HepG2 (cell line): ENCODE measurements around the gene SECTM1. TPM values are rescaled to one million over a fixed set of nuclear protein-coding genes. Genes with fewer than 3 reads are reported as not detected.
A peak's percentile ranks its signal among the peaks of the same experiment; 100 is the strongest.

Experiments used
- GATAD1 ChIP-seq: IDR thresholded peaks from 2 replicates; pipeline ENCODE4 v1.6.1; 2016; ENCODE audit warnings: missing genetic modification reagents, missing compliant biosample characterization
- GLI4 ChIP-seq: sonication (generic); formaldehyde crosslinking; IDR thresholded peaks from 2 replicates; pipeline ENCODE4 v1.5.1; 2020; ENCODE audit warnings: missing genetic modification reagents, mild to moderate bottlenecking, moderate library complexity, borderline replicate concordance
- HNF4A ChIP-seq: sonication (generic); formaldehyde crosslinking; IDR thresholded peaks from 2 replicates; pipeline ENCODE4 v1.4.0; 2020; ENCODE audit warnings: missing genetic modification reagents
- SMAD3 ChIP-seq: sonication (generic); formaldehyde crosslinking; IDR thresholded peaks from 2 replicates; pipeline ENCODE4 v1.4.0; 2020; ENCODE audit warnings: missing genetic modification reagents
- STAG1 ChIP-seq: sonication (generic); formaldehyde crosslinking; IDR thresholded peaks from 2 replicates; pipeline ENCODE4 v1.4.0; 2020; ENCODE audit warnings: missing genetic modification reagents
- U2AF1 ChIP-seq: fragments of 200-400 bp; formaldehyde crosslinking; optimal IDR thresholded peaks from 2 replicates; pipeline ENCODE3; 2017; ENCODE audit warnings: mild to moderate bottlenecking, low read depth, low read length
- ZNF337 ChIP-seq: sonication (generic); formaldehyde crosslinking; IDR thresholded peaks from 2 replicates; pipeline ENCODE4 v1.5.1; 2020; ENCODE audit warnings: missing genetic modification reagents, low read depth, mild to moderate bottlenecking, borderline replicate concordance
- polyA plus RNA-seq, 8 experiments: library from polyadenylated mRNA; depleted of rRNA in 3 of 8; stranded (reverse) in 7 of 8; unstranded in 1 of 8; fragments of >200 nt; fragmentation: Illumina TruSeq in 4 of 8; extraction: Trizol in 4 of 8; gene quantifications; 2 replicates each; pipeline versions ENCODE4 v1.2.1 to v1.2.3, GENCODE V29; 2011 to 2016; ENCODE audit warnings: low read depth in 4 of 8, missing spikeins in 1 of 8, mixed read lengths in 1 of 8; ENCODE audit not compliant: insufficient read depth in 1 of 8
- total RNA-seq, 5 experiments: library from RNA; depleted of rRNA; stranded (reverse); fragments of >200 nt; fragmentation: Illumina TruSeq; extraction: Trizol; gene quantifications; 2 replicates each; pipeline ENCODE4 v1.2.3, GENCODE V29; 2016; ENCODE audit warnings: low read depth in 1 of 5
- TF ChIP-seq, protein P1 (sequence below): sonication (generic); formaldehyde crosslinking; IDR thresholded peaks from one replicate; pipeline ENCODE4 v1.5.1; 2020; ENCODE audit warnings: mild to moderate bottlenecking, missing genetic modification reagents; ENCODE audit errors: not compliant biosample characterization
- TF ChIP-seq, protein P2 (sequence below): fragments of 450-650 bp; IDR thresholded peaks from 2 replicates; pipeline ENCODE4 v1.6.1; 2016
- TF ChIP-seq, protein P3 (sequence below), 2 experiments: IDR thresholded peaks; 2 replicates each; pipeline ENCODE4 v1.6.1; 2011 to 2012; ENCODE audit warnings: low read length in 2 of 2, borderline replicate concordance in 1 of 2, low read depth in 1 of 2, mild to moderate bottlenecking in 1 of 2, moderate library complexity in 1 of 2
- TF ChIP-seq, protein P4 (sequence below): sonication (generic); formaldehyde crosslinking; IDR thresholded peaks from 2 replicates; pipeline ENCODE4 v1.9.0; 2021; ENCODE audit warnings: missing genetic modification reagents, borderline replicate concordance

SECTM1 gene
- total and polyA plus RNA-seq, 2 of the 13 experiments (the other 11 are each of a cell fraction or from before 2014, with no cell fraction given) = 3.5 to 5.3 TPM

DNA sequence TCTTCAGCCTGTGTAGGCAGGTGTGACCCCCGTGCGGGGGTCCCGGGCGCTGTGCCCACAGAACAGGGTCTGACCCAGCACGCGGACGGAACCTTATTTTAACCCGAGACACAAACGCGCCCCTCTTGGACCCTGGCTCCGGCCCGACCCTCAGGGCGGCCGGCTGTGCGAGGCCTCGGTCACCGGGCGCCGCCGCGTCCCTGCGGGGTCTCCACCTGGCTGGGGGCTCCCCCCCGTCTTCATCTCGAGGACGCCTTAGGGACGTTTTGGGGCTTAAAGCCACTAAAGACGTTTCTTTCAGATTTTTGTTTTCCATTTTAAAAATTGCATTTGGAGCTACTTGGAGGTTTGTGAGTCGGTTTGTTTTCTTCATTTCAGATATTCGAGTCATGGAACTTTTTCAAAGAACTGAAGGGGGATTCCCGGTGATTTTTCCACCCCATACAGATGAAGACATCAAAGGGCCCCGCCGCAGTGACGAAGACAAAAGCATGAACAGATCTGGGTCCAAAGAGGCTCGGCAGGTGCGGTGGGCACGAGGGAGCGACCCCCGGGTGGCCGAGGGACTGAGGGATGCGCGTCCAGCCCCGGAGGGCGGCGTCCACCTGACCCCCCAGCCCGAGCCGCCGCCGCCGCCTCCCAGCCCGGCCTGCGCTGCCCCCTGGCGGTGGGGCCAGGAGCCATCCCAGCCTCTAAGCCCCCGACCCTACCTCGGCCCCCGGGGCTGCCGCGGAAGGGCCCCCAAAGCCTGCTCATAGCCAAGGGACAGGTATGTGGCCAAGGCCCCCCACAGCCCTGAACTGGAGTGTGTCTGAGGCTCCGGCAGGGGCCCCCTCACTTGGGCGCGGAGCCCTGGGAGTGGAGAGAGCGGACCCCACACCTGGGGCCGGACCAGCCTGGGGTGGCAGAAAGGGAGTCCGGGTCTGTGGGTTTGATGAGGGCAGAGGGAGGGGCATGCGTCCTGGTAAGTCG lies 12.3 kb downstream of the SECTM1 start (continued):
- TF ChIP-seq, protein P1, sequence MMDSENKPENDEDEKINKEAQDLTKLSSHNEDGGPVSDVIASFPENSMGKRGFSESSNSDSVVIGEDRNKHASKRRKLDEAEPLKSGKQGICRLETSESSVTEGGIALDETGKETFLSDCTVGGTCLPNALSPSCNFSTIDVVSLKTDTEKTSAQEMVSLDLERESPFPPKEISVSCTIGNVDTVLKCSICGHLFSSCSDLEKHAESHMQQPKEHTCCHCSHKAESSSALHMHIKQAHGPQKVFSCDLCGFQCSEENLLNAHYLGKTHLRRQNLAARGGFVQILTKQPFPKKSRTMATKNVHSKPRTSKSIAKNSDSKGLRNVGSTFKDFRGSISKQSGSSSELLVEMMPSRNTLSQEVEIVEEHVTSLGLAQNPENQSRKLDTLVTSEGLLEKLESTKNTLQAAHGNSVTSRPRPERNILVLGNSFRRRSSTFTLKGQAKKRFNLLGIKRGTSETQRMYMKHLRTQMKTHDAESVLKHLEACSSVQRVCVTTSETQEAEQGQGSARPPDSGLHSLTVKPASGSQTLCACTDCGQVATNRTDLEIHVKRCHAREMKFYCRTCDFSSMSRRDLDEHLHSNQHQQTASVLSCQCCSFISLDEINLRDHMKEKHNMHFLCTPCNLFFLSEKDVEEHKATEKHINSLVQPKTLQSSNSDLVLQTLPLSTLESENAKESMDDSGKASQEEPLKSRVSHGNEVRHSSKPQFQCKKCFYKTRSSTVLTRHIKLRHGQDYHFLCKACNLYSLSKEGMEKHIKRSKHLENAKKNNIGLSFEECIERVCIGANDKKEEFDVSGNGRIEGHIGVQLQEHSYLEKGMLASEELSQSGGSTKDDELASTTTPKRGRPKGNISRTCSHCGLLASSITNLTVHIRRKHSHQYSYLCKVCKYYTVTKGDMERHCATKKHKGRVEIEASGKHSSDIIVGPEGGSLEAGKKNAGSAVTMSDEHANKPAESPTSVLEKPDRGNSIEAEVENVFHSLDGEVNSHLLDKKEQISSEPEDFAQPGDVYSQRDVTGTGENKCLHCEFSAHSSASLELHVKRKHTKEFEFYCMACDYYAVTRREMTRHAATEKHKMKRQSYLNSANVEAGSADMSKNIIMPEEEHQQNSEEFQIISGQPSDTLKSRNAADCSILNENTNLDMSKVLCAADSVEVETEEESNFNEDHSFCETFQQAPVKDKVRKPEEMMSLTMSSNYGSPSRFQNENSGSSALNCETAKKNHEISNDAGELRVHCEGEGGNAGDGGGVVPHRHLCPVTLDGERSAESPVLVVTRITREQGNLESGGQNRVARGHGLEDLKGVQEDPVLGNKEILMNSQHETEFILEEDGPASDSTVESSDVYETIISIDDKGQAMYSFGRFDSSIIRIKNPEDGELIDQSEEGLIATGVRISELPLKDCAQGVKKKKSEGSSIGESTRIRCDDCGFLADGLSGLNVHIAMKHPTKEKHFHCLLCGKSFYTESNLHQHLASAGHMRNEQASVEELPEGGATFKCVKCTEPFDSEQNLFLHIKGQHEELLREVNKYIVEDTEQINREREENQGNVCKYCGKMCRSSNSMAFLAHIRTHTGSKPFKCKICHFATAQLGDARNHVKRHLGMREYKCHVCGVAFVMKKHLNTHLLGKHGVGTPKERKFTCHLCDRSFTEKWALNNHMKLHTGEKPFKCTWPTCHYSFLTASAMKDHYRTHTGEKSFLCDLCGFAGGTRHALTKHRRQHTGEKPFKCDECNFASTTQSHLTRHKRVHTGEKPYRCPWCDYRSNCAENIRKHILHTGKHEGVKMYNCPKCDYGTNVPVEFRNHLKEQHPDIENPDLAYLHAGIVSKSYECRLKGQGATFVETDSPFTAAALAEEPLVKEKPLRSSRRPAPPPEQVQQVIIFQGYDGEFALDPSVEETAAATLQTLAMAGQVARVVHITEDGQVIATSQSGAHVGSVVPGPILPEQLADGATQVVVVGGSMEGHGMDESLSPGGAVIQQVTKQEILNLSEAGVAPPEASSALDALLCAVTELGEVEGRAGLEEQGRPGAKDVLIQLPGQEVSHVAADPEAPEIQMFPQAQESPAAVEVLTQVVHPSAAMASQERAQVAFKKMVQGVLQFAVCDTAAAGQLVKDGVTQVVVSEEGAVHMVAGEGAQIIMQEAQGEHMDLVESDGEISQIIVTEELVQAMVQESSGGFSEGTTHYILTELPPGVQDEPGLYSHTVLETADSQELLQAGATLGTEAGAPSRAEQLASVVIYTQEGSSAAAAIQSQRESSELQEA (CRISPR knock-in tag) = no peak
- no peak for TF ChIP-seq SMAD3 (CRISPR knock-in tag)
- no peak for TF ChIP-seq GLI4 (CRISPR knock-in tag)
- TF ChIP-seq, protein P2, sequence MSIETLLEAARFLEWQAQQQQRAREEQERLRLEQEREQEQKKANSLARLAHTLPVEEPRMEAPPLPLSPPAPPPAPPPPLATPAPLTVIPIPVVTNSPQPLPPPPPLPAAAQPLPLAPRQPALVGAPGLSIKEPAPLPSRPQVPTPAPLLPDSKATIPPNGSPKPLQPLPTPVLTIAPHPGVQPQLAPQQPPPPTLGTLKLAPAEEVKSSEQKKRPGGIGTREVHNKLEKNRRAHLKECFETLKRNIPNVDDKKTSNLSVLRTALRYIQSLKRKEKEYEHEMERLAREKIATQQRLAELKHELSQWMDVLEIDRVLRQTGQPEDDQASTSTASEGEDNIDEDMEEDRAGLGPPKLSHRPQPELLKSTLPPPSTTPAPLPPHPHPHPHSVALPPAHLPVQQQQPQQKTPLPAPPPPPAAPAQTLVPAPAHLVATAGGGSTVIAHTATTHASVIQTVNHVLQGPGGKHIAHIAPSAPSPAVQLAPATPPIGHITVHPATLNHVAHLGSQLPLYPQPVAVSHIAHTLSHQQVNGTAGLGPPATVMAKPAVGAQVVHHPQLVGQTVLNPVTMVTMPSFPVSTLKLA = no peak
- TF ChIP-seq, protein P3, sequence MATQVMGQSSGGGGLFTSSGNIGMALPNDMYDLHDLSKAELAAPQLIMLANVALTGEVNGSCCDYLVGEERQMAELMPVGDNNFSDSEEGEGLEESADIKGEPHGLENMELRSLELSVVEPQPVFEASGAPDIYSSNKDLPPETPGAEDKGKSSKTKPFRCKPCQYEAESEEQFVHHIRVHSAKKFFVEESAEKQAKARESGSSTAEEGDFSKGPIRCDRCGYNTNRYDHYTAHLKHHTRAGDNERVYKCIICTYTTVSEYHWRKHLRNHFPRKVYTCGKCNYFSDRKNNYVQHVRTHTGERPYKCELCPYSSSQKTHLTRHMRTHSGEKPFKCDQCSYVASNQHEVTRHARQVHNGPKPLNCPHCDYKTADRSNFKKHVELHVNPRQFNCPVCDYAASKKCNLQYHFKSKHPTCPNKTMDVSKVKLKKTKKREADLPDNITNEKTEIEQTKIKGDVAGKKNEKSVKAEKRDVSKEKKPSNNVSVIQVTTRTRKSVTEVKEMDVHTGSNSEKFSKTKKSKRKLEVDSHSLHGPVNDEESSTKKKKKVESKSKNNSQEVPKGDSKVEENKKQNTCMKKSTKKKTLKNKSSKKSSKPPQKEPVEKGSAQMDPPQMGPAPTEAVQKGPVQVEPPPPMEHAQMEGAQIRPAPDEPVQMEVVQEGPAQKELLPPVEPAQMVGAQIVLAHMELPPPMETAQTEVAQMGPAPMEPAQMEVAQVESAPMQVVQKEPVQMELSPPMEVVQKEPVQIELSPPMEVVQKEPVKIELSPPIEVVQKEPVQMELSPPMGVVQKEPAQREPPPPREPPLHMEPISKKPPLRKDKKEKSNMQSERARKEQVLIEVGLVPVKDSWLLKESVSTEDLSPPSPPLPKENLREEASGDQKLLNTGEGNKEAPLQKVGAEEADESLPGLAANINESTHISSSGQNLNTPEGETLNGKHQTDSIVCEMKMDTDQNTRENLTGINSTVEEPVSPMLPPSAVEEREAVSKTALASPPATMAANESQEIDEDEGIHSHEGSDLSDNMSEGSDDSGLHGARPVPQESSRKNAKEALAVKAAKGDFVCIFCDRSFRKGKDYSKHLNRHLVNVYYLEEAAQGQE (IDR thresholded peaks at IDR 0.05; ENCODE audit: borderline replicate concordance in 1 of 2, low read depth in 1 of 2, low read length in 2 of 2) = no peak
- no peak for TF ChIP-seq HNF4A
- peak; percentile 88 for TF ChIP-seq STAG1 (CRISPR knock-in tag)
- no peak for TF ChIP-seq ZNF337
- no peak for TF ChIP-seq GATAD1
- TF ChIP-seq, protein P4, sequence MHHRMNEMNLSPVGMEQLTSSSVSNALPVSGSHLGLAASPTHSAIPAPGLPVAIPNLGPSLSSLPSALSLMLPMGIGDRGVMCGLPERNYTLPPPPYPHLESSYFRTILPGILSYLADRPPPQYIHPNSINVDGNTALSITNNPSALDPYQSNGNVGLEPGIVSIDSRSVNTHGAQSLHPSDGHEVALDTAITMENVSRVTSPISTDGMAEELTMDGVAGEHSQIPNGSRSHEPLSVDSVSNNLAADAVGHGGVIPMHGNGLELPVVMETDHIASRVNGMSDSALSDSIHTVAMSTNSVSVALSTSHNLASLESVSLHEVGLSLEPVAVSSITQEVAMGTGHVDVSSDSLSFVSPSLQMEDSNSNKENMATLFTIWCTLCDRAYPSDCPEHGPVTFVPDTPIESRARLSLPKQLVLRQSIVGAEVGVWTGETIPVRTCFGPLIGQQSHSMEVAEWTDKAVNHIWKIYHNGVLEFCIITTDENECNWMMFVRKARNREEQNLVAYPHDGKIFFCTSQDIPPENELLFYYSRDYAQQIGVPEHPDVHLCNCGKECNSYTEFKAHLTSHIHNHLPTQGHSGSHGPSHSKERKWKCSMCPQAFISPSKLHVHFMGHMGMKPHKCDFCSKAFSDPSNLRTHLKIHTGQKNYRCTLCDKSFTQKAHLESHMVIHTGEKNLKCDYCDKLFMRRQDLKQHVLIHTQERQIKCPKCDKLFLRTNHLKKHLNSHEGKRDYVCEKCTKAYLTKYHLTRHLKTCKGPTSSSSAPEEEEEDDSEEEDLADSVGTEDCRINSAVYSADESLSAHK (CRISPR knock-in tag) = no peak
- TF ChIP-seq U2AF1 = no peak
